Measurements from ENCODE around the gene GRID2IP. TPM values are rescaled to one million over a fixed set of nuclear protein-coding genes. Genes with fewer than 3 reads are reported as not detected.

The GRID2IP gene
- total RNA-seq, 5 donors from 2014 or later (not counting 1 experiment from before 2014, with no cell fraction given): 0.30 to 1.5 (median 0.90) TPM

- H3K36me3 Mint-ChIP-seq: peaks cover 10% of the 10 kb centered on the region
- no peaks in the 10 kb centered on the region for H3K9me3 Mint-ChIP-seq
- peaks cover 69 to 73% (median 72%) of the 10 kb centered on the region in 3 donors for H3K4me1 Mint-ChIP-seq
- Histone ChIP-seq H3K4me3 (ENCODE audit: control insufficient read depth in 1 of 2, extremely low read depth in 1 of 2, low read length in 1 of 2) (no peak overlapping the region), H3K27me3 (replicated peaks in 1 of 2; ENCODE audit: control insufficient read depth in 2 of 2, extremely low read depth in 1 of 2, insufficient read depth in 2 of 2, low read length in 1 of 2) (no peaks in the 10 kb centered on the region), H3K36me3 (ENCODE audit: control insufficient read depth in 2 of 2, extremely low read depth in 1 of 2, insufficient read depth in 1 of 2, low read length in 1 of 2) (peaks cover 4 to 11% of the 10 kb centered on the region in 2 donors), H3K4me1 (ENCODE audit: control insufficient read depth in 1 of 2, extremely low read depth in 1 of 2, insufficient read depth in 2 of 2, low read length in 2 of 2) (peaks cover 13 to 55% of the 10 kb centered on the region in 2 experiments), H3K27ac (ENCODE audit: low read length) (no peak overlapping the region), H3K9me3 (no peaks in the 10 kb centered on the region)
- DNase-seq (no peak), ATAC-seq (replicated peaks in 1 of 4) (no peak)
- H3K4me3 Mint-ChIP-seq: peak overlapping the region; percentile 19 to 91 (median 53)
- CTCF ChIA-PET: no interaction called here
- no peak overlapping the region for H3K27ac Mint-ChIP-seq
- WGBS (ENCODE audit: insufficient coverage): 100% methylated on average over 1 of the region's 6 CpGs
- POLR2A ChIA-PET: no interaction called here
- H3K27me3 Mint-ChIP-seq: no peaks in the 10 kb centered on the region
These were observed 69.8 kb downstream of the GRID2IP start for GRCh38 chr7:6481445-6481844.

GRCh38 chr7:6480323-6480660 lies 71.0 kb downstream of the GRID2IP start:
- Histone ChIP-seq H3K4me1 (ENCODE audit: control insufficient read depth in 1 of 2, extremely low read depth in 1 of 2, insufficient read depth in 2 of 2, low read length in 2 of 2) (peaks cover 13 to 55% of the 10 kb centered on the region in 2 experiments), H3K27me3 (replicated peaks in 1 of 2; ENCODE audit: control insufficient read depth in 2 of 2, extremely low read depth in 1 of 2, insufficient read depth in 2 of 2, low read length in 1 of 2) (no peaks in the 10 kb centered on the region), H3K9me3 (no peaks in the 10 kb centered on the region), H3K4me3 (ENCODE audit: control insufficient read depth in 1 of 2, extremely low read depth in 1 of 2, low read length in 1 of 2) (no peak overlapping the region), H3K27ac (ENCODE audit: low read length) (no peak overlapping the region), H3K36me3 (ENCODE audit: control insufficient read depth in 2 of 2, extremely low read depth in 1 of 2, insufficient read depth in 1 of 2, low read length in 1 of 2) (peaks cover 4 to 11% of the 10 kb centered on the region in 2 donors)
- Mint-ChIP-seq H3K9me3 (no peaks in the 10 kb centered on the region), H3K36me3 (peaks cover 10% of the 10 kb centered on the region), H3K27me3 (no peaks in the 10 kb centered on the region), H3K27ac (peak overlapping the region in 1 of 2 donors; percentile 18), H3K4me3 (no peak overlapping the region), H3K4me1 (peaks cover 79 to 84% (median 81%) of the 10 kb centered on the region in 3 donors)
- no CpG with 5 or more reads among the region's 5 CpGs for WGBS (ENCODE audit: insufficient coverage)
- ChIA-PET POLR2A (interaction anchor here (0.6 to 0.7 kb wide), 2 partner anchors 237 to 1208 kb away, joined by 3 read pairs; no protein-coding TSS in a partner anchor), CTCF (no interaction called here)
- ATAC-seq (replicated peaks in 1 of 4) (no peak), DNase-seq (no peak)

GRCh38 chr7:6479067-6479466 lies 72.2 kb downstream of the GRID2IP start:
- peaks cover 7 to 15% of the 10 kb centered on the region in 2 donors for H3K36me3 ChIP-seq (ENCODE audit: control insufficient read depth in 2 of 2, extremely low read depth in 1 of 2, insufficient read depth in 1 of 2, low read length in 1 of 2)
- peak overlapping the region; percentile 57 to 81 for H3K27ac Mint-ChIP-seq
- WGBS (ENCODE audit: insufficient coverage): no CpG with 5 or more reads among the region's 8 CpGs
- POLR2A ChIA-PET: interaction anchor here in 1 of 2 donors (0.6 kb wide), 1 partner anchor 10 kb away, joined by 4 read pairs; no protein-coding TSS in a partner anchor
- H3K4me1 ChIP-seq (ENCODE audit: control insufficient read depth in 1 of 2, extremely low read depth in 1 of 2, insufficient read depth in 2 of 2, low read length in 2 of 2): peaks cover 8 to 52% of the 10 kb centered on the region in 2 experiments
- H3K4me1 Mint-ChIP-seq: peaks cover 82 to 85% (median 82%) of the 10 kb centered on the region in 3 donors
- H3K9me3 ChIP-seq: no peaks in the 10 kb centered on the region
- no peaks in the 10 kb centered on the region for H3K27me3 Mint-ChIP-seq
- peak overlapping the region; percentile 8 to 31 (median 9) for H3K4me3 Mint-ChIP-seq
- no peaks in the 10 kb centered on the region for H3K27me3 ChIP-seq (replicated peaks in 1 of 2; ENCODE audit: control insufficient read depth in 2 of 2, extremely low read depth in 1 of 2, insufficient read depth in 2 of 2, low read length in 1 of 2)
- CTCF ChIA-PET: no interaction called here
- H3K27ac ChIP-seq (ENCODE audit: low read length): no peak overlapping the region
- no peaks in the 10 kb centered on the region for H3K9me3 Mint-ChIP-seq
- no peak for ATAC-seq (replicated peaks in 1 of 4)
- H3K4me3 ChIP-seq (ENCODE audit: control insufficient read depth in 1 of 2, extremely low read depth in 1 of 2, low read length in 1 of 2): no peak overlapping the region
- peak in 3 of 35 experiments; percentile 10 to 13 (median 12) for DNase-seq
- H3K36me3 Mint-ChIP-seq: peaks cover 11% of the 10 kb centered on the region

- 100% methylated on average over 1 of the region's 7 CpGs for WGBS (ENCODE audit: insufficient coverage)
- H3K4me1 Mint-ChIP-seq: peaks cover 84 to 87% (median 84%) of the 10 kb centered on the region in 3 donors
- H3K36me3 Mint-ChIP-seq: peaks cover 16% of the 10 kb centered on the region
- no peak for ATAC-seq (replicated peaks in 1 of 4)
- H3K9me3 Mint-ChIP-seq: no peaks in the 10 kb centered on the region
- Histone ChIP-seq H3K9me3 (no peaks in the 10 kb centered on the region), H3K27ac (ENCODE audit: low read length) (no peak overlapping the region), H3K4me3 (ENCODE audit: control insufficient read depth in 1 of 2, extremely low read depth in 1 of 2, low read length in 1 of 2) (no peak overlapping the region), H3K36me3 (ENCODE audit: control insufficient read depth in 2 of 2, extremely low read depth in 1 of 2, insufficient read depth in 1 of 2, low read length in 1 of 2) (peaks cover 7 to 22% of the 10 kb centered on the region in 2 donors), H3K4me1 (ENCODE audit: control insufficient read depth in 1 of 2, extremely low read depth in 1 of 2, insufficient read depth in 2 of 2, low read length in 2 of 2) (peaks cover 8 to 50% of the 10 kb centered on the region in 2 experiments), H3K27me3 (replicated peaks in 1 of 2; ENCODE audit: control insufficient read depth in 2 of 2, extremely low read depth in 1 of 2, insufficient read depth in 2 of 2, low read length in 1 of 2) (no peaks in the 10 kb centered on the region)
- DNase-seq: no peak
- H3K27ac Mint-ChIP-seq: peak overlapping the region in 1 of 2 donors; percentile 74
- ChIA-PET POLR2A (interaction anchor here (0.6 kb wide), 2 partner anchors 30 to 1238 kb away, joined by 3 to 5 read pairs; no protein-coding TSS in a partner anchor), CTCF (no interaction called here)
- no peak overlapping the region for H3K4me3 Mint-ChIP-seq
- H3K27me3 Mint-ChIP-seq: no peaks in the 10 kb centered on the region
These were observed 73.1 kb downstream of the GRID2IP start for GRCh38 chr7:6478186-6478585.

- H3K4me3 ChIP-seq (ENCODE audit: control insufficient read depth in 1 of 2, extremely low read depth in 1 of 2, low read length in 1 of 2): no peak overlapping the region
- Mint-ChIP-seq H3K4me3 (no peak overlapping the region), H3K9me3 (no peaks in the 10 kb centered on the region), H3K4me1 (peaks cover 75 to 78% (median 76%) of the 10 kb centered on the region in 3 donors), H3K36me3 (peaks cover 19% of the 10 kb centered on the region), H3K27ac (no peak overlapping the region), H3K27me3 (no peaks in the 10 kb centered on the region)
- ATAC-seq (replicated peaks in 1 of 4): no peak
- peaks cover 7 to 31% of the 10 kb centered on the region in 2 donors for H3K36me3 ChIP-seq (ENCODE audit: control insufficient read depth in 2 of 2, extremely low read depth in 1 of 2, insufficient read depth in 1 of 2, low read length in 1 of 2)
- H3K4me1 ChIP-seq (ENCODE audit: control insufficient read depth in 1 of 2, extremely low read depth in 1 of 2, insufficient read depth in 2 of 2, low read length in 2 of 2): peaks cover 3 to 41% of the 10 kb centered on the region in 2 experiments
- no peak for DNase-seq
- CTCF ChIA-PET: no interaction called here
- no peak overlapping the region for H3K27ac ChIP-seq (ENCODE audit: low read length)
- H3K27me3 ChIP-seq (replicated peaks in 1 of 2; ENCODE audit: control insufficient read depth in 2 of 2, extremely low read depth in 1 of 2, insufficient read depth in 2 of 2, low read length in 1 of 2): no peaks in the 10 kb centered on the region
- no CpG with 5 or more reads among the region's 1 CpG for WGBS (ENCODE audit: insufficient coverage)
- POLR2A ChIA-PET: no interaction called here
- H3K9me3 ChIP-seq: no peaks in the 10 kb centered on the region
These were observed 74.0 kb downstream of the GRID2IP start for GRCh38 chr7:6477318-6477660.

- H3K9me3 ChIP-seq: no peaks in the 10 kb centered on the region
- Mint-ChIP-seq H3K9me3 (no peaks in the 10 kb centered on the region), H3K36me3 (peaks cover 23% of the 10 kb centered on the region), H3K27me3 (no peaks in the 10 kb centered on the region), H3K4me1 (peaks cover 71 to 74% (median 72%) of the 10 kb centered on the region in 3 donors), H3K27ac (peak overlapping the region in 1 of 2 donors; percentile 8), H3K4me3 (no peak overlapping the region)
- ATAC-seq (replicated peaks in 1 of 4): no peak
- H3K27ac ChIP-seq (ENCODE audit: low read length): no peak overlapping the region
- 87% methylated on average over 6 of the region's 7 CpGs for WGBS (ENCODE audit: insufficient coverage)
- ChIA-PET POLR2A (interaction anchor here (0.5 to 0.6 kb wide), 2 partner anchors 13 to 470 kb away, joined by 3 read pairs; no protein-coding TSS in a partner anchor), CTCF (interaction anchor here in 1 of 2 donors (0.5 kb wide), 1 partner anchor 110 kb away, joined by 3 read pairs; no protein-coding TSS in a partner anchor)
- no peaks in the 10 kb centered on the region for H3K27me3 ChIP-seq (replicated peaks in 1 of 2; ENCODE audit: control insufficient read depth in 2 of 2, extremely low read depth in 1 of 2, insufficient read depth in 2 of 2, low read length in 1 of 2)
- H3K4me1 ChIP-seq (ENCODE audit: control insufficient read depth in 1 of 2, extremely low read depth in 1 of 2, insufficient read depth in 2 of 2, low read length in 2 of 2): peaks cover 2 to 37% of the 10 kb centered on the region in 2 experiments
- DNase-seq: no peak
- H3K4me3 ChIP-seq (ENCODE audit: control insufficient read depth in 1 of 2, extremely low read depth in 1 of 2, low read length in 1 of 2): no peak overlapping the region
- peaks cover 7 to 34% of the 10 kb centered on the region in 2 donors for H3K36me3 ChIP-seq (ENCODE audit: control insufficient read depth in 2 of 2, extremely low read depth in 1 of 2, insufficient read depth in 1 of 2, low read length in 1 of 2)
These were observed 74.5 kb downstream of the GRID2IP start for GRCh38 chr7:6476596-6477317.

Measured in T-cell (primary cell).